ENCODE data around the gene OCLN. TPM values are rescaled to one million over a fixed set of nuclear protein-coding genes. Genes with fewer than 3 reads are reported as not detected.
"Not testable (repeated sequence)": the region's sequence is repeated elsewhere in the genome, so short reads cannot be mapped to it uniquely, and the experiment has no call there.

The OCLN gene
- total RNA-seq, 2 experiments from 2014 or later = 1.2 to 1.4 TPM

DNA sequence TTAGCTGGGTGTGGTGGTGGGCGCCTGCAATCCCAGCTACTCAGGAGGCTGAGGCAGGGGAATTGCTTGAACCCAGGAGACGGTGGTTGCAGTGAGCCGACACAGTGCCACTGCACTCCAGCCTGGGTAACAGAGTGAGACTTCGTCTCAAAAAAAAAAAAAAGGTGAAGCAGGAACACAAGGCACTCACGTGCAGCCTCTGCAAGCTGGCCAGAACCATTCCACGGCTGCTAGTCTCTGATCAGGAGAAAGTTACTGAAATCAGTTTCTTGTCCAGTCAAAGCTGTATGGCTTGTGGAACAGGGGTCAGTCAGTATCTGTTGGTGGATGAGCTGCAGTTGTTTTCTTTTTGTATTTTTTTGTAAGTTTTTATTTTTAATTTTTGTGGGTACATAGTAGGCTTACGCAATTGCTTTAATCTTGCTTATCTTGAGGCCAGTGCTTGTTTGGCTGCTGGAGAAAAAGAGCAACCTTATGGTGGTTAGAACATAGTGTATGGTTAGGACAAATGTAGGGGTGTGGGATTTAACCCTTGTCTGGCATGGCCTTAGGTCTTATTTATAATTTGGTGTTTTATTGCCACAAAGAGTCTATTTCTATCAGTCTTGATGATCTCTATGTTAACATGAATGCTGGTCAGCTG lies 34.7 kb downstream of the OCLN start:
- H3K9me3 Mint-ChIP-seq = no peaks in the 10 kb centered on the region
- DNase-seq = no peak
- CTCF ChIA-PET = no interaction called here
- no peaks in the 10 kb centered on the region for H3K4me1 Mint-ChIP-seq
- no peak overlapping the region for H3K27ac Mint-ChIP-seq
- H3K4me3 Mint-ChIP-seq = no peak overlapping the region
- peaks cover 23% of the 10 kb centered on the region for H3K27me3 Mint-ChIP-seq
- H3K36me3 Mint-ChIP-seq (ENCODE audit: low read depth) = no peaks in the 10 kb centered on the region
- POLR2A ChIA-PET = no interaction called here

DNA sequence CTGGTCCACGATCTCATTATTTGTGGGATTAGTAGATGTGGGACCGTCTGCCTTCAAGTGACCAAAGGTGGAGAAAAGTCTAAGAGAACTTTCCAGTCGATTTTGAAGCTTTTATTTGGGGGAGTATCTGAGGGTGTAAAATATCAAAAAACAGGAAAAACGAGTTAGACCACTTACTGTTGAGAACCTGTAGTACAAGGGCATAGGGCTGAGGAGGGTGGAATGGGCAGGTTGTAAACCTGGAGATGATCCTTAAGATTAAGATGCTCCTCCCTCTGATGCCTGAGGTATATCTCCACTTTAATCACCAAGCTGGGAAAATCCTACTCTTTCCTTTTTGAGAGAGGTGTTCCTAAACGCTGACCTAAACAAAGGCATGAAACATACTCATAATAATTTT lies 35.4 kb downstream of the OCLN start:
- H3K9me3 Mint-ChIP-seq = no peaks in the 10 kb centered on the region
- ChIA-PET CTCF (no interaction called here), POLR2A (no interaction called here)
- H3K4me3 Mint-ChIP-seq = no peak overlapping the region
- no peak for DNase-seq
- no peaks in the 10 kb centered on the region for H3K36me3 Mint-ChIP-seq (ENCODE audit: low read depth)
- H3K27ac Mint-ChIP-seq = no peak overlapping the region
- H3K4me1 Mint-ChIP-seq = no peaks in the 10 kb centered on the region
- H3K27me3 Mint-ChIP-seq = peaks cover 24% of the 10 kb centered on the region

- Mint-ChIP-seq H3K36me3 (ENCODE audit: low read depth) (no peaks in the 10 kb centered on the region), H3K9me3 (no peaks in the 10 kb centered on the region), H3K27ac (no peak overlapping the region), H3K4me3 (no peak overlapping the region), H3K27me3 (peaks cover 24% of the 10 kb centered on the region), H3K4me1 (no peaks in the 10 kb centered on the region)
- CTCF ChIA-PET = no interaction called here
- POLR2A ChIA-PET = no interaction called here
- DNase-seq = no peak
Observed at GRCh38 chr5:69528609-69529008, 36.0 kb downstream of the OCLN start.

DNA sequence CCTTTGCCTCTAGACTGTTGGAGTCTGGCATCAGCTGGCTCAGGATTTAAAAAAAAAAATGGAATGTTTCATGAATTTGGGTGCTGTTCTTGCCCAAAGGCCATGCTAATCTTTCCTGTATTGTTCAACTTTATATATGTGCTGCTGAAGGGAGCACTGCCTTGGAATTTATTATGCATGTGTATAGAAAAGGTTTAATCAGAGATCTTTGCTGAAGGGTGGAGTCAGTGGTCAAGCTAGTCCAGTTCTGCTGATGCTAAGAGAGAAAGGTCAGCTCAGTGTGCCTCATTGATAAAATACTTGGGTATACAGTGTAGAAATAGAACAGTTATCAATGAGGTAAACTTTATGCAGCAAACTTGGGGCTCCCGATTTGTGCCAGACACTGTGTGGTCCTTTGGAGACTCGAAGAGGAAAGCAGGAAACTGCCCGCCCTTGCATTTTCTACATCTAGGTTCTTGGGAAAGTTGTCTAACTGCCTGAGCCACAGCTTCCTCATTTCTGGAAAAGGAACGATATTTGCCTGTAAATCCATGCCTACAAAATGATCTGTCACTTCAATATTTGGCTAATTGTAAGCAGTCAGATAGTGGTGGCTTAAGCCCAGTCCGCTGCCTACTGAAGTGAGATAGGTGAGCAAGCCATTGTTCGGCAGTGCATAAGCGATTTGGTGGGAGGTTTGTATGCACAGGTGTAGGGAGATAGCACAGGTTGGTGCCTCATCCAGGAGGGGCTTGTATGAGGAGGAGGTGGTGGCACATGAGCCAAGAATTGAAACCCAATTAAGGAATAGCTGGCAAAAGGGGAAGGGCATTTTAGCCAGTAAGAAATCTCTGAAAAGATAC lies 38.2 kb downstream of the OCLN start:
- ChIA-PET POLR2A (no interaction called here), CTCF (no interaction called here)
- H3K9me3 Mint-ChIP-seq = no peaks in the 10 kb centered on the region
- no peak overlapping the region for H3K4me3 Mint-ChIP-seq
- H3K4me1 Mint-ChIP-seq = no peaks in the 10 kb centered on the region
- H3K27me3 Mint-ChIP-seq = peaks cover 24% of the 10 kb centered on the region
- H3K27ac Mint-ChIP-seq = no peak overlapping the region
- H3K36me3 Mint-ChIP-seq (ENCODE audit: low read depth) = no peaks in the 10 kb centered on the region
- DNase-seq = no peak

- Mint-ChIP-seq H3K27ac (no peak overlapping the region), H3K27me3 (peaks cover 24% of the 10 kb centered on the region), H3K4me3 (no peak overlapping the region), H3K36me3 (ENCODE audit: low read depth) (no peaks in the 10 kb centered on the region), H3K4me1 (no peaks in the 10 kb centered on the region), H3K9me3 (no peaks in the 10 kb centered on the region)
- ChIA-PET POLR2A (no interaction called here), CTCF (no interaction called here)
- no peak for DNase-seq
Observed at GRCh38 chr5:69531406-69531801, 38.8 kb downstream of the OCLN start.

DNA sequence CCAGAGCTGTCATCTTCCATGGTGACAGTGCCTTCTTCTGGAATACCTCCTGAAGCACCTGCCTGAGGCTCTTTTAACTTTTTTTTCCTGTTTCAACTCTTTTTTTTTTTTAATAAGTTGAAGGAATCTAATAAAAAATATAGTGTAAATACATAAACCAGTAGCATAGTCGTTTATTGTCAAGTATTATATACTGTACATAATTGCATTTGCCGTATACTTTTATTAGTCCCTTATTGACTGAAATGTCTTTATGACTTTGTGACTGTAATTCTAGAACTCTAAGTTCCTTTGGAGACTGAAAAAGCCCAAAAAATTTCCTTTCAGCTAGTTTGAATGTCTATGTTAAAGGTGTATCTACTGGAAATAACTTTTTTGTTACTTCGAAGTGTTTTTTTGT lies 45.3 kb downstream of the OCLN start:
- CTCF ChIA-PET; H3K4me1 Mint-ChIP-seq; H3K4me3 Mint-ChIP-seq; POLR2A ChIA-PET; H3K36me3 Mint-ChIP-seq (ENCODE audit: low read depth); H3K9me3 Mint-ChIP-seq; H3K27ac Mint-ChIP-seq; DNase-seq; H3K27me3 Mint-ChIP-seq: not testable (repeated sequence)

- POLR2A ChIA-PET; DNase-seq; H3K36me3 Mint-ChIP-seq (ENCODE audit: low read depth); CTCF ChIA-PET; H3K4me1 Mint-ChIP-seq; H3K27me3 Mint-ChIP-seq; H3K4me3 Mint-ChIP-seq; H3K9me3 Mint-ChIP-seq; H3K27ac Mint-ChIP-seq: not testable (repeated sequence)
Observed at GRCh38 chr5:69538735-69539134, 46.1 kb downstream of the OCLN start.

DNA sequence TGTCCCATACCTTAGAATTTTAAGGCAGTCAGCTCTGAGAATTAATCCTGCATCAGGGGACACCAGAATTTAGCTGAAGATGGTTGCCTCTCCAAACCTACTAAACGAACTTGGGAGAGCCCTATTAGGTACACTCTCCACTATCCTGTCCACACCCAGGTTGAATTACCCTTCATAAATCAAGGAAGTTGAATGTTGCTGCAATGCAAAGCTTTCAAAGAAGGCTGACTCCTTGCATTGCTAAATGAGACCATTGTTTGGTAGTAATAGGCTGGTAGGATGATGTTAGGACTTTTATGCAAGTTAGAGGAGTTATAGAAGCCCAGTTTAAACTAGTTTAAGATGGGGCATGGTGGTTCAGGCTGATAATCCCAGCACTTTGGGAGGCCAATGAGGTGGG lies 48.8 kb downstream of the OCLN start:
- H3K9me3 Mint-ChIP-seq, H3K27me3 Mint-ChIP-seq, H3K27ac Mint-ChIP-seq: not testable (repeated sequence)

GRCh38 chr5:69542838-69543618 lies 50.4 kb downstream of the OCLN start:
- POLR2A ChIA-PET; H3K27ac Mint-ChIP-seq; H3K36me3 Mint-ChIP-seq (ENCODE audit: low read depth); DNase-seq; CTCF ChIA-PET; H3K4me1 Mint-ChIP-seq; H3K9me3 Mint-ChIP-seq; H3K4me3 Mint-ChIP-seq; H3K27me3 Mint-ChIP-seq: not testable (repeated sequence)

More for the DNA sequence above, 48.8 kb downstream of the OCLN start:
- CTCF ChIA-PET; H3K36me3 Mint-ChIP-seq (ENCODE audit: low read depth); POLR2A ChIA-PET; DNase-seq; H3K4me3 Mint-ChIP-seq; H3K4me1 Mint-ChIP-seq: not testable (repeated sequence)

GRCh38 chr5:69544602-69545001 lies 52.0 kb downstream of the OCLN start:
- CTCF ChIA-PET; H3K4me3 Mint-ChIP-seq; H3K9me3 Mint-ChIP-seq; POLR2A ChIA-PET; H3K27me3 Mint-ChIP-seq; DNase-seq; H3K4me1 Mint-ChIP-seq; H3K36me3 Mint-ChIP-seq (ENCODE audit: low read depth); H3K27ac Mint-ChIP-seq: not testable (repeated sequence)

DNA sequence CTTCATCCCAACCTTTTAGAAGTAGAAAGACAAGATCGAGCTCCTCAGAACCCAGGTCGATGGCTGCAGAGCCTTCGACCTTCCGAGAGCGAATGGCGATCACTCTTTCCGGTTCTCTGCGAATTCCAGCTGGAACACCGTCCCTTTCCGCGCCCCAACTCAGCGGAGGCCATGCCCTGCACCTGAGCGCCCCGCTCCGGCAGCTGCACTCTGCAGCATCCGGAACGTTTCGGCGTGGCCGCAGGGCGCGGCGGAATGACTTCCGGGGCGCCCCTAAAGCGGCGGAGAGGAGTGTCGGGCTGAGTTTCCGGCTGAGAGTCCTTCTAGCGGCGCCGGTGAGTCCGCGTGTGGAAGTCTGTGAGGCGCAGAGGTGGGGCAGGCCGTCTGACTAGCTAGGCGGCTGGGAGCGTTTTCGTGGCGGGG lies 67.3 kb downstream of the OCLN start, which contains the start of gene GTF2H2C:
GTF2H2C (plus strand) TSS at position 284 of the 423 bp plus-strand sequence. CDS start 4,942 bp downstream, outside the sequence.
- Mint-ChIP-seq H3K4me3 (peak within 1 kb of the TSS; percentile 85), H3K27ac (peak within 1 kb of the TSS; percentile 85)
- H3K9me3 Mint-ChIP-seq; POLR2A ChIA-PET; H3K36me3 Mint-ChIP-seq (ENCODE audit: low read depth); CTCF ChIA-PET; H3K27me3 Mint-ChIP-seq; H3K4me1 Mint-ChIP-seq: not testable (repeated sequence)
- DNase-seq = peak; percentile 85

- POLR2A ChIA-PET; DNase-seq; H3K27ac Mint-ChIP-seq; H3K36me3 Mint-ChIP-seq (ENCODE audit: low read depth); H3K27me3 Mint-ChIP-seq; H3K4me1 Mint-ChIP-seq; CTCF ChIA-PET; H3K9me3 Mint-ChIP-seq: not testable (repeated sequence)
- H3K4me3 Mint-ChIP-seq = peak overlapping the region; percentile 68
Observed at GRCh38 chr5:69560587-69561431, 68.2 kb downstream of the OCLN start.

GRCh38 chr5:69566172-69566571 lies 73.6 kb downstream of the OCLN start:
- H3K4me1 Mint-ChIP-seq; DNase-seq; H3K9me3 Mint-ChIP-seq; H3K27me3 Mint-ChIP-seq; H3K36me3 Mint-ChIP-seq (ENCODE audit: low read depth); H3K27ac Mint-ChIP-seq; POLR2A ChIA-PET; CTCF ChIA-PET; H3K4me3 Mint-ChIP-seq: not testable (repeated sequence)
